HG03460 (cell line): ENCODE data around the gene LAMA3.

Experiments used
- ATAC-seq: cut with Tn5 transposase; IDR thresholded peaks from one replicate; pipeline ENCODE4 v1.9.1; 2021; ENCODE audit not compliant: unreplicated experiment

LAMA3 gene

GRCh38 chr18:23758281-23758680 lies 69.0 kb downstream of the LAMA3 start:
- ATAC-seq = no peak

GRCh38 chr18:23761941-23762340 lies 72.7 kb downstream of the LAMA3 start:
- no peak for ATAC-seq

- ATAC-seq = no peak
Observed at GRCh38 chr18:23763343-23763742, 74.1 kb downstream of the LAMA3 start.

DNA sequence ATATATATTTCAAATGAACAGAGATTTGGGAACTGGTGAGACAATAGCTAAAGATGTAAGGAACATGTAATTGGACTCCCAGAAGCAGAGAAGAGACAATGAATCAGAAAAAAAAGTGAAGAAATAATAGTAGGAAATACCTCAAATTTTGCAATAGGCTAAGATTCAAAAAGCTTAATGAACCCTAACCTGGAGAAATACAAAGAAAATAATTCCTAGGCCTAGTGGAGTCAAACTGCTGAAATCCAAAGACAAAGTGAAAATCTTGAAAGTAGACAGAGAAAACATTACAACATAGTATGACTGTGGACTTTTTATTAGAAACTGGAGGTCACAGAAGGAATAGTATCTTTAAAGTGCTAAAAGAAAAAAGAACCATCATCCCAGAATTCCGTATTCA lies 76.7 kb downstream of the LAMA3 start:
- ATAC-seq = no peak

DNA sequence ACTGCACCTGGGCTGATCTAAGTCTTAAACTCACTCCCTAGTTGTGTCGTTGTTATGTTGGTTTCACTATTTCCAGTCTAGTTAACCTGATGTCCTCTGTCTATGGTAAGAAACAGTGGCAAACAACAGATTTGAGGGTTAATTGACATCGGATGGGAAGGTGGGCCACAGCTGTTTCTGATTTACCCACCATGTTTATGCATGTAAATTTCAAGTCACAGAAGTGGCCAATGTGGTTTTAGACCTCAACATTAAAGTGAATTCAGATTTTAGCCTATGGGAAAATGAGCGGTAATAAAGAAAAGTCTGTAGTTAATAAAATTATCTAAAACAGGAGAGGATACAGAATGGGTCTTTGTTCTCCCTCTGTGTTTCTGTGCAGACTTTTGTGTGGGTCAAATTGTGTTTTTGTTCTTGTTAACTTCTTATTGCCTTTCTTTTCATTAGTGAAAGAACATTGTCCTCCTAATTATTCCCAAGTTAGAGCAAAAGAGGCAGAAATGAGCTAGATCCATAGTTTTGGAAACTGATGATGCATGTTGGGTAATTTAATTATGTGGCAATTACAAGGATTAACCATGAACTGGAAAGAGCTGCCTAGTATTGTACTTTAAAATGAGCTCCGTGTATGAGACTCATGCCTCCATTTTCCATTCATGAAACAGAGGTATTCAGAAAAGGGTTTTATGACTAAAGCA lies 83.2 kb downstream of the LAMA3 start:
- no peak for ATAC-seq

- no peak for ATAC-seq
Observed at GRCh38 chr18:23776306-23776705, 87.1 kb downstream of the LAMA3 start.

GRCh38 chr18:23778828-23779227 lies 89.6 kb downstream of the LAMA3 start:
- no peak for ATAC-seq

GRCh38 chr18:23779696-23780303 lies 90.5 kb downstream of the LAMA3 start:
- no peak for ATAC-seq

DNA sequence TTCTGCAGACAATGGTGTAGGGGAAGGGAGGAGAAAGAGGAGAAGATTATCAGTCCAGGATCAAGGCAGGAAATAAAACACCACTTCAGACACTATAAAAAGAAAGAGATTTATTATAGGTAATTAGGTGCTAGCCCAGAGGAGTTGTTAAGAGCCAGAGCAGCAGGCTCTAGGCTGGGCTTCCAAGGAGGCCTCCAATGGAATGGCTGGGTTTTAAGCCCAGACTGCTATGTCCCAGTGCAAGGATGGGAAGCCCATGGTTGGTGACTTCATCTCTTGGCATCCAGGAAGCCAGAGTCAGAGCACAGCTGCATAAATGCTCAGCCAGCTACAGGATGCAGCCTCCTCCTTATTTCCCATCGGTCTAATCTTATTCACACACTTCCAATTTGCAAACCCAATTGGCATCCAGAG lies 95.6 kb downstream of the LAMA3 start:
- ATAC-seq = no peak

GRCh38 chr18:23793051-23793450 lies 103.8 kb downstream of the LAMA3 start:
- no peak for ATAC-seq

GRCh38 chr18:23793985-23794867 lies 105.0 kb downstream of the LAMA3 start:
- ATAC-seq = no peak

GRCh38 chr18:23798249-23798648 lies 109.0 kb downstream of the LAMA3 start:
- no peak for ATAC-seq

DNA sequence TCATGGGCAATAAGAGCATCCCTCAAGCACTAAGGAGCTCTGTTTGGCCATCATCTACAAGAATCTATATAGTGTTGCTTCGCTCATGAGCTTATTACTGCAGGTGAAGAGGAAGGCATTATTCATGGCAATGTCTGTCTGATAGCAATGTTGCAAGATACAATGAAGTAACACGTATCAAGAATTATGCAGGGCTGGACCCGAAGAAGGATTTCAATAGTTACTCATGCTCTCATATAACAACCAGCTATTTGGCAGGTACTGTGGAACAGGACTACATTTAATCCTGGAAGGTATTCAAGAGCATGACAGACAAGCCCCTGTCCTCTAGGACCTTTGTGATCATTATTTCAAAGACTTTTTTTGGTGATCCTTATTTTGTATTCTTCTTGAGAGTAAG lies 109.6 kb downstream of the LAMA3 start:
- ATAC-seq = no peak

- no peak for ATAC-seq
Observed at GRCh38 chr18:23799540-23799939, 110.3 kb downstream of the LAMA3 start.

- no peak for ATAC-seq
Observed at GRCh38 chr18:23800902-23801301, 111.6 kb downstream of the LAMA3 start.

DNA sequence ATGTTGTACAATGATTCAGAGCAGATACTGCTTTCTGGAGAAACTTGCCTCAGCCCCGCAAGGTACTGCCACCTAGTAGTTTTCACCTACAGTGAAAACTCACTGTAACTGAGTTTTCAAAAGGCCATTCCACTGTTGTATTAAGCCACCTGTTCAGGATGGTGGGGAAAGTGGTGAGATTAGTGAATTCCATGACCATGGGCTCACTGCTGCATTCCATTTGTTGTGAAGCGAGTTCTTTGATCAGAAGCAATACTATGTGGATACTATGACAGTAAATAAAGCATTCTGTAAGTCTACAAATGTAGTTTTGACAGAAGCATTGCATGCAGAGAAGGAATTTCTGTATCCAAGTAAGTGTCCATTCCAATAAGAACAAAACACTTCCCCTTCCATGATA lies 113.6 kb downstream of the LAMA3 start:
- ATAC-seq = no peak

DNA sequence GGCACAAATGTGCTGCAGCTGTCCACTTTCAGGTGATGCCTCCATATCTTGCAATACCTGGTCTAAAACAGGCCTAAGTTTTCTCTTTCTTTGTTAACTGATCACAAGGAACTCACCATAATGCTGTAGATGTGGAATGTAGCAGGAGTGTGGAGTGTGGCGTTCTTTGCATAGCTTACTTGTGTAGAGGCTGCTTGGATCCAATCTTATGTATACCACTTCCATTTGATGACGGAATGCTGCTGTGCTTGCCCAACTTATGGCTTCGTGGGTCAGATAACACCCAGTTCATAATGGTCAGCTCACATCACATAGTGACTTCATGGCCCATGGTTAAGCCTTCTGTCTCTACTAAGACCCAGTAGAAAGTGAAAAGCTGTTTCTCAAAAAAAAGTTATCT lies 114.5 kb downstream of the LAMA3 start:
- ATAC-seq = no peak

- ATAC-seq = no peak
Observed at GRCh38 chr18:23805898-23806297, 116.6 kb downstream of the LAMA3 start.

- ATAC-seq = no peak
Observed at GRCh38 chr18:23809415-23809814, 120.2 kb downstream of the LAMA3 start.

DNA sequence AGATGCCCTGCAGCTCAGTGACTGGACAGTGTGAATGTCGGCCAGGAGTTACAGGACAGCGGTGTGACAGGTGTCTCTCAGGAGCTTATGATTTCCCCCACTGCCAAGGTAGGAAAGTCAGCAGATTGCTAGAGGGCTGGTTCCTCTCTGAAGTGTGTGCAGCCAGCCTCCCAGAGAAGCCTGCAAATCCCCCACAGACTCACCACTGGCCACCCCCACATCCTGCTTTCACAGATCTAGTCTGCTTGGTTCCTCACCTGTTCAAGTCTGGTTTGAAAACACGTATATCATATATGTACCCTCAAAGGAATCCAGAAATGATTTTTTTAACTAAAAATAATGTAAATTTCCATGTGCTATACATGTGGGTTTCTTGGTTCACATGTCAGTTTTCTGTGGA lies 121.1 kb downstream of the LAMA3 start:
- peak; percentile 52 for ATAC-seq

DNA sequence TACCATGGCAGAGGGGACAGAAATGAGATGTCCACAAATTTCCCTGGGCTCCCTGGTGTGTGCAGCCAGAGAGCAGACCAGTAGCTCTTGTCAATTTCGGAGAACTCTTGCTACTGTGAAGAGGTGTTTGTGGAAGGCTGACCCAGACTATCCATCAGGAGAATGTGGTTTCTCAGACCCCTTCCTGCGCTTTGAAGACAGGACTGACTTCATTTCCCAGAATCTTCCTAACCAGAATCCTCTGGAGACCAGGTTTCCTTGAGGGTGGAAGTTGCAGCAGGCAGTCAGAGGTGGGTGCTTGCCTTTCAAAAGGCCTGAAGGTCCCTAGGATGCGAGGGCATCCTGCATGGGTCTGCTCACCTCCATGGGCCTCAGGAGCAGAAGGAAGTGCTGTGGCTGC lies 121.9 kb downstream of the LAMA3 start:
- no peak for ATAC-seq
